KBM-7 (cell line): ENCODE data around the gene MEF2C.

Experiments
- DNase-seq: peaks from one replicate; pipeline ENCODE4 v3.0.0-alpha.2; 2015
- in situ Hi-C: fragments of 300-500 bp; cut with MboI; formaldehyde crosslinking; loops from 2 replicates; pipeline ENCODE4 v1.14.3; 2020; ENCODE audit warnings: low sequenced_read_pairs, low pct_unique_long_range_greater_than_20kb, mixed read lengths

The MEF2C gene

GRCh38 chr5:88708021-88708420 lies 175.0 kb downstream of the MEF2C start:
- no peak for DNase-seq
- in situ Hi-C loops, result no loop called here

GRCh38 chr5:88707216-88707965 lies 175.6 kb downstream of the MEF2C start:
- DNase-seq, result no peak
- in situ Hi-C loops, result no loop called here

GRCh38 chr5:88702332-88702731 lies 180.7 kb downstream of the MEF2C start:
- DNase-seq, result no peak
- in situ Hi-C loops, result no loop called here

- DNase-seq, result no peak
- in situ Hi-C loops, result no loop called here
Measured at GRCh38 chr5:88700121-88700520, 182.9 kb downstream of the MEF2C start.

GRCh38 chr5:88698290-88698689 lies 184.7 kb downstream of the MEF2C start:
- in situ Hi-C loops, result loop anchor here (25.0 kb wide), 1 partner anchor 911 kb away; no protein-coding TSS in a partner anchor
- DNase-seq, result no peak

GRCh38 chr5:88696466-88696865 lies 186.5 kb downstream of the MEF2C start:
- in situ Hi-C loops, result loop anchor here (25.0 kb wide), 1 partner anchor 909 kb away; no protein-coding TSS in a partner anchor
- no peak for DNase-seq

- in situ Hi-C loops, result loop anchor here (25.0 kb wide), 1 partner anchor 909 kb away; no protein-coding TSS in a partner anchor
- no peak for DNase-seq
Measured at GRCh38 chr5:88695931-88696330, 187.1 kb downstream of the MEF2C start.

- DNase-seq, result no peak
- in situ Hi-C loops, result loop anchor here (25.0 kb wide), 1 partner anchor 908 kb away; no protein-coding TSS in a partner anchor
Measured at GRCh38 chr5:88695232-88695631, 187.8 kb downstream of the MEF2C start.

- in situ Hi-C loops, result loop anchor here (25.0 kb wide), 1 partner anchor 907 kb away; no protein-coding TSS in a partner anchor
- DNase-seq, result no peak
Measured at GRCh38 chr5:88694023-88694679, 188.8 kb downstream of the MEF2C start.

- DNase-seq, result no peak
- in situ Hi-C loops, result loop anchor here (25.0 kb wide), 1 partner anchor 906 kb away; no protein-coding TSS in a partner anchor
Measured at GRCh38 chr5:88693071-88693932, 189.7 kb downstream of the MEF2C start.

- in situ Hi-C loops, result loop anchor here (25.0 kb wide), 1 partner anchor 905 kb away; no protein-coding TSS in a partner anchor
- no peak for DNase-seq
Measured at GRCh38 chr5:88691945-88692868, 190.8 kb downstream of the MEF2C start.

GRCh38 chr5:88691230-88691582 lies 191.8 kb downstream of the MEF2C start:
- in situ Hi-C loops, result loop anchor here (25.0 kb wide), 1 partner anchor 904 kb away; no protein-coding TSS in a partner anchor
- DNase-seq, result no peak

GRCh38 chr5:88690409-88691229 lies 192.4 kb downstream of the MEF2C start:
- in situ Hi-C loops, result loop anchor here (25.0 kb wide), 1 partner anchor 903 kb away; no protein-coding TSS in a partner anchor
- DNase-seq, result peak; percentile 82

GRCh38 chr5:88689668-88690408 lies 193.1 kb downstream of the MEF2C start:
- in situ Hi-C loops, result loop anchor here (25.0 kb wide), 1 partner anchor 903 kb away; no protein-coding TSS in a partner anchor
- no peak for DNase-seq

GRCh38 chr5:88688984-88689667 lies 193.9 kb downstream of the MEF2C start:
- DNase-seq, result no peak
- in situ Hi-C loops, result loop anchor here (25.0 kb wide), 1 partner anchor 902 kb away; no protein-coding TSS in a partner anchor
